GM12878 (cell line): ENCODE data around the gene HOXC9. TPM values are rescaled to one million over a fixed set of nuclear protein-coding genes. Genes with fewer than 3 reads are reported as not detected.

Source experiments
- ATAC-seq: fragments of 200-7000 bp; cut with Tn5 transposase; 3 replicates; pipeline ENCODE4 v1.9.1; 2020; ENCODE audit warnings: mild to moderate bottlenecking, moderate library complexity
- BruUV-seq: library from RNA; stranded (reverse); fragments of 400-500 nt; replicated peaks from 2 replicates; lab custom pipeline; 2021; lab: Mats Ljungman, UMichigan
- CTCF ChIA-PET: fragments of 300-600 bp; sonication (Branson Sonifier 250); formaldehyde crosslinking; extraction: SDS; loops from one replicate; lab custom pipeline; 2021; ENCODE audit warnings: inconsistent platforms; lab: Yijun Ruan, JAX
- POLR2A ChIA-PET: fragments of 350-600 bp; formaldehyde crosslinking; extraction: SDS; loops from one replicate; lab custom pipeline; 2021; ENCODE audit warnings: inconsistent platforms; lab: Charles Lee
- RAD21 ChIA-PET: fragments of 300-600 bp; sonication (Branson Sonifier 250); formaldehyde crosslinking; loops from one replicate; lab custom pipeline; 2023; ENCODE audit warnings: antibody characterized with exemption; ENCODE audit not compliant: unreplicated experiment; lab: Charles Lee
- SMC1A ChIA-PET: fragments of 300-600 bp; sonication (Branson Sonifier 250); formaldehyde crosslinking; loops from one replicate; lab custom pipeline; 2023; ENCODE audit not compliant: unreplicated experiment, uncharacterized antibody; lab: Charles Lee
- DNase-seq: peaks from one replicate; pipeline ENCODE4 v3.0.0-alpha.2; 2011; ENCODE audit warnings: low read depth, low spot score
- FAIRE-seq: peaks from 3 replicates; lab custom pipeline; 2011; peaks lifted over from hg19 to GRCh38; lab: Jason Lieb, UNC
- H2AFZ ChIP-seq: 2 replicates; pipeline ENCODE4 v1.6.0; 2011; ENCODE audit warnings: low read depth, low read length, control low read depth; ENCODE audit not compliant: control insufficient read depth
- H3K27ac ChIP-seq: 2 replicates; pipeline ENCODE4 v1.5.1; 2011; ENCODE audit warnings: control low read depth; ENCODE audit not compliant: control insufficient read depth, insufficient read depth
- H3K27me3 ChIP-seq, 2 experiments: replicated peaks in 1 of 2; 2 replicates each; pipeline versions ENCODE4 v1.6.0 to v1.6.1; 2011; ENCODE audit warnings: low read length in 1 of 2; ENCODE audit not compliant: control insufficient read depth in 2 of 2, insufficient read depth in 2 of 2
- H3K36me3 ChIP-seq, 2 experiments: 2 replicates each; pipeline ENCODE4 v1.5.1; 2011; ENCODE audit warnings: low read length in 1 of 2; ENCODE audit not compliant: control insufficient read depth in 2 of 2, insufficient read depth in 2 of 2
- H3K4me1 ChIP-seq: 2 replicates; pipeline ENCODE4 v1.6.1; 2011; ENCODE audit warnings: mild to moderate bottlenecking, low read length, moderate library complexity, mixed read lengths; ENCODE audit not compliant: control insufficient read depth, insufficient read depth
- H3K4me2 ChIP-seq: 2 replicates; pipeline ENCODE4 v1.6.0; 2011; ENCODE audit warnings: control low read depth; ENCODE audit not compliant: control insufficient read depth, insufficient read depth
- H3K4me3 ChIP-seq: fragments of 200-600 bp; sonication (generic); 2 replicates; pipeline ENCODE4 v1.5.1; 2016
- H3K79me2 ChIP-seq: 2 replicates; pipeline ENCODE4 v1.6.0; 2011; ENCODE audit warnings: low read length; ENCODE audit not compliant: control insufficient read depth, insufficient read depth
- H3K9ac ChIP-seq: 2 replicates; pipeline ENCODE4 v1.8.0; 2011; ENCODE audit warnings: low read length, control low read depth, mixed read lengths; ENCODE audit not compliant: control insufficient read depth, insufficient read depth
- H3K9me3 ChIP-seq: replicated peaks from 3 replicates; pipeline ENCODE4 v1.5.1; 2011; ENCODE audit warnings: mild to moderate bottlenecking, low read length; ENCODE audit not compliant: control insufficient read depth, insufficient read depth
- H4K20me1 ChIP-seq: 2 replicates; pipeline ENCODE4 v1.6.0; 2011; ENCODE audit not compliant: control insufficient read depth, insufficient read depth
- CTCF ChIP-seq, 3 experiments: IDR thresholded peaks in 2 of 3; conservative IDR thresholded peaks in 1 of 3; 2 replicates each; pipeline ENCODE4 v1.5.1; 2011; ENCODE audit warnings: low read depth in 3 of 3, low read length in 3 of 3, mild to moderate bottlenecking in 3 of 3, control low read depth in 2 of 3, moderate library complexity in 2 of 3, inconsistent platforms in 1 of 3, mixed read lengths in 1 of 3; ENCODE audit not compliant: control insufficient read depth in 2 of 3, insufficient read depth in 1 of 3; ENCODE audit errors: extremely low read depth in 1 of 3
- EZH2 ChIP-seq: IDR thresholded peaks from 2 replicates; pipeline ENCODE4 v1.6.1; 2012; ENCODE audit warnings: low read depth, mild to moderate bottlenecking, control low read depth, inconsistent platforms, low read length, borderline replicate concordance; ENCODE audit not compliant: control insufficient read depth
- SUZ12 ChIP-seq: fragments of 200-600 bp; sonication (generic); IDR thresholded peaks from one replicate; pipeline ENCODE4 v1.6.1; 2018; ENCODE audit warnings: antibody characterized with exemption, mild to moderate bottlenecking; ENCODE audit not compliant: unreplicated experiment
- WGBS: methylation state at CpG from one replicate; pipeline ENCODE4 v1.1.6; 2016; ENCODE audit warnings: low lambda C conversion rate; ENCODE audit not compliant: insufficient replicate concordance, insufficient coverage; ENCODE audit errors: missing lambda C conversion rate; 5-methylcytosine and 5-hydroxymethylcytosine counted together
- in situ Hi-C: fragments of 300-500 bp; cut with MboI; formaldehyde crosslinking; loops from 9 replicates; pipeline ENCODE4 v1.14.3; 2018; ENCODE audit warnings: mixed read lengths
- intact Hi-C: fragments of 100-400 bp; cut with micrococcal nuclease; formaldehyde crosslinking; loops from one replicate; pipeline ENCODE4 v1.14.2; 2022; ENCODE audit not compliant: unreplicated experiment
- polyA plus RNA-seq, 11 experiments: library from polyadenylated mRNA; depleted of rRNA in 4 of 11; unstranded in 6 of 11; stranded (reverse) in 5 of 11; fragments of >200 nt; fragmentation: Nextera tagmentation in 4 of 11; fragmentation: Illumina TruSeq in 1 of 11; extraction: Ambion mirVana in 4 of 11; extraction: Trizol in 1 of 11; gene quantifications; 1 replicate in 1 of 11; 2 replicates in 10 of 11; pipeline versions ENCODE4 v1.2.1 to v1.2.3, GENCODE V29; 2011 to 2016; ENCODE audit warnings: inconsistent platforms in 2 of 11, missing spikeins in 2 of 11, low read depth in 1 of 11
- total RNA-seq, 4 experiments: library from RNA; depleted of rRNA in 3 of 4; stranded (reverse); fragments of >200 nt in 3 of 4; fragmentation: Illumina TruSeq in 1 of 4; extraction: Trizol in 1 of 4; gene quantifications; 2 replicates each; pipeline versions ENCODE4 v1.2.1 to v1.2.3, GENCODE V29; 2013 to 2021

The HOXC9 gene
- total and polyA plus RNA-seq, 10 of the 15 experiments (the other 5 are each of a cell fraction or from before 2014, with no cell fraction given) = not detected

GRCh38 chr12:53998110-53998899, 1.7 kb upstream of the HOXC9 start:
- RAD21 ChIA-PET = interaction anchor here (0.7 kb wide), 1 partner anchor 25 kb away, joined by 3 read pairs; no protein-coding TSS in a partner anchor
- H3K79me2 ChIP-seq = no peaks in the 10 kb centered on the region
- in situ Hi-C loops = no loop called here

More at GRCh38 chr12:53998110-53998899, 1.7 kb upstream of the HOXC9 start:
- Histone ChIP-seq H3K9me3 (no peaks in the 10 kb centered on the region), H3K27ac (no peak overlapping the region), H3K36me3 (no peaks in the 10 kb centered on the region), H3K4me2 (no peak overlapping the region), H3K9ac (no peak overlapping the region), H3K4me1 (peaks cover 7% of the 10 kb centered on the region), H3K4me3 (no peak overlapping the region), H4K20me1 (no peaks in the 10 kb centered on the region), H2AFZ (no peak overlapping the region), H3K27me3 (peaks cover 20 to 50% of the 10 kb centered on the region in 2 experiments)
- ChIA-PET SMC1A (interaction anchor here (0.8 to 1.3 kb wide), 4 partner anchors 34 to 209 kb away, joined by 3 read pairs; partner anchors contain the start of gene HOXC5), POLR2A (interaction anchor here (0.6 kb wide), 2 partner anchors 12 to 20 kb away, joined by 3 to 6 read pairs; no protein-coding TSS in a partner anchor), CTCF (interaction anchor here (1.0 to 4.2 kb wide), 9 partner anchors 9 to 233 kb away, joined by 3 to 20 read pairs (median 4); partner anchors contain the start of genes HOXC5 and SMUG1)
- intact Hi-C loops = no loop called here
- FAIRE-seq (no peak), DNase-seq (no peak), ATAC-seq (no peak)
- WGBS = 6% methylated on average over 11 of the region's 11 CpGs
- no TSS peak for BruUV-seq
- TF ChIP-seq CTCF (IDR thresholded peaks at IDR 0.05 in 2 of 3, conservative IDR thresholded peaks at IDR 0.05 in 1 of 3; ENCODE audit: control insufficient read depth in 2 of 3, extremely low read depth in 1 of 3, insufficient read depth in 1 of 3, low read depth in 3 of 3, low read length in 3 of 3) (no peak), SUZ12 (no peak), EZH2 (peak; percentile 17; the same call in 1 of the 2 replicates)
- TF ChIP-seq, all 136 proteins: peak for 1
